GM12878 (cell line): ENCODE results near the gene ZCRB1. TPM values are rescaled to one million over a fixed set of nuclear protein-coding genes. Genes with fewer than 3 reads are reported as not detected.

Source experiments
- ATF2 ChIP-seq: IDR thresholded peaks from 2 replicates; pipeline ENCODE4 v1.6.1; 2012; ENCODE audit warnings: low read length, inconsistent platforms
- BRCA1 ChIP-seq: IDR thresholded peaks from 2 replicates; pipeline ENCODE4 v1.6.1; 2011; ENCODE audit warnings: low read depth, low read length, improper control_type of control experiment
- CHD4 ChIP-seq: fragments of 200-600 bp; sonication (generic); IDR thresholded peaks from 2 replicates; pipeline ENCODE4 v1.6.1; 2016; ENCODE audit warnings: mild to moderate bottlenecking
- HDGF ChIP-seq: fragments of 450-650 bp; IDR thresholded peaks from 2 replicates; pipeline ENCODE4 v1.6.1; 2016; ENCODE audit warnings: antibody characterized with exemption
- KAT2A ChIP-seq: conservative IDR thresholded peaks from 2 replicates; pipeline ENCODE4 v1.6.1; 2011; ENCODE audit warnings: low read depth, low read length; ENCODE audit not compliant: control insufficient read depth
- KDM1A ChIP-seq: fragments of 200-600 bp; sonication (generic); IDR thresholded peaks from 2 replicates; pipeline ENCODE4 v1.6.1; 2016; ENCODE audit warnings: borderline replicate concordance
- POLR2A ChIP-seq: IDR thresholded peaks from 2 replicates; pipeline ENCODE4 v1.6.1; 2011; ENCODE audit warnings: low read depth, mild to moderate bottlenecking, low read length
- POLR2AphosphoS5 ChIP-seq: IDR thresholded peaks from 2 replicates; pipeline ENCODE4 v1.6.1; 2011; ENCODE audit warnings: mild to moderate bottlenecking, low read length, inconsistent platforms
- SUZ12 ChIP-seq: fragments of 200-600 bp; sonication (generic); IDR thresholded peaks from one replicate; pipeline ENCODE4 v1.6.1; 2018; ENCODE audit warnings: antibody characterized with exemption, mild to moderate bottlenecking; ENCODE audit not compliant: unreplicated experiment
- TBL1XR1 ChIP-seq: IDR thresholded peaks from 2 replicates; pipeline ENCODE4 v1.6.1; 2012; ENCODE audit warnings: low read depth, low read length, improper control_type of control experiment
- WRNIP1 ChIP-seq: IDR thresholded peaks from 2 replicates; pipeline ENCODE4 v1.6.1; 2011; ENCODE audit warnings: low read depth, low read length, improper control_type of control experiment, borderline replicate concordance
- ZNF687 ChIP-seq: fragments of 450-650 bp; IDR thresholded peaks from 2 replicates; pipeline ENCODE4 v1.6.1; 2017; ENCODE audit warnings: mild to moderate bottlenecking, moderate library complexity
- polyA plus RNA-seq, 11 experiments: library from polyadenylated mRNA; depleted of rRNA in 4 of 11; unstranded in 6 of 11; stranded (reverse) in 5 of 11; fragments of >200 nt; fragmentation: Nextera tagmentation in 4 of 11; fragmentation: Illumina TruSeq in 1 of 11; extraction: Ambion mirVana in 4 of 11; extraction: Trizol in 1 of 11; gene quantifications; 1 replicate in 1 of 11; 2 replicates in 10 of 11; pipeline versions ENCODE4 v1.2.1 to v1.2.3, GENCODE V29; 2011 to 2016; ENCODE audit warnings: inconsistent platforms in 2 of 11, missing spikeins in 2 of 11, low read depth in 1 of 11
- total RNA-seq, 4 experiments: library from RNA; depleted of rRNA in 3 of 4; stranded (reverse); fragments of >200 nt in 3 of 4; fragmentation: Illumina TruSeq in 1 of 4; extraction: Trizol in 1 of 4; gene quantifications; 2 replicates each; pipeline versions ENCODE4 v1.2.1 to v1.2.3, GENCODE V29; 2013 to 2021
- TF ChIP-seq, protein P1 (sequence below): IDR thresholded peaks from 2 replicates; pipeline ENCODE4 v1.6.1; 2012; ENCODE audit warnings: low read depth, low read length, improper control_type of control experiment
- TF ChIP-seq, protein P2 (sequence below): fragments of 450-650 bp; IDR thresholded peaks from 2 replicates; pipeline ENCODE4 v1.6.1; 2016; ENCODE audit warnings: mild to moderate bottlenecking
- TF ChIP-seq, protein P3 (sequence below): fragments of 450-650 bp; IDR thresholded peaks from 2 replicates; pipeline ENCODE4 v1.6.1; 2017; ENCODE audit warnings: mild to moderate bottlenecking, moderate library complexity
- TF ChIP-seq, protein P4 (sequence below): IDR thresholded peaks from 2 replicates; pipeline ENCODE4 v1.6.1; 2011; ENCODE audit warnings: low read depth, low read length, improper control_type of control experiment, borderline replicate concordance

Gene ZCRB1
- total and polyA plus RNA-seq, 10 of the 15 experiments (the other 5 are each of a cell fraction or from before 2014, with no cell fraction given), result 43.3 to 178 (median 88.6) TPM

DNA sequence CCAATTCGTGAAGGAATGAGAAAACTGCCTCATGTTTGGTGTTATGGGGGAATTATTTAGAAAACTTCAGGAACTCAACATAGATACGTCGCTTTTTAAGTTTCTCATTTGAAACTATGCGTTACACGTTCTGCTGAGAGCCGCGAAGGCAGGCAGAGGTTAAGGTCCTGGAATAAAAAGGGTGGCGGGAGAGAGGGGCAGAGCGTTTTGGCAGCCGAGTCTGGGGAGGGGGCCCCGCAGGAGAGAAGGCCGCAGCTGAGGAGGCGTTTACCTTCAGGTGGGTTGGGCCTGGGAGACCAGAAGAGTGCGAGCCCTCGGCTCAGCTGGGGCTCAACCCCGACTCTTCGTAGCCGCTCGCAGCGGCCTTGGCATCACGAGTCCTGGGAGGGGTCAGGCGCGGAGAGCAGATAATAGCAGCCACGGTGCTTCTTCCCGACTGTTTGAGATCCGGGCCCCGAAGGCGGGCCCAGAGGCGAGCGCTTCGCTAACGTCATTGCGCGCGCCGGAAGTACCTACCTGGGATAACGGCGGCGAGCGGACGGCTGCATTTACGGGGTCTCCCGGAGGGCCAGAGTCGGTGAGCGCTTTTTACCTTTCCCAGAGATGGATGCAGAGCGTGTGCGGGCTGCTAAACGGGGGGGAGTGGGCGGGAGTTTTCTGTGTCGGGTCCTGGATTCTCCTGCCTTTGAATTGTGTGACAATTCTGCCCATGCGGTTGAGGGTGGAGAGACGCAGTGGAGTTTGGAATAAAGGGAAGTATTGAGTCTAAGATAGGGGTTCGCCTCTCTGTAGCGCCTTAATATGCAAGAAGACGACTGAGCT is at the start of gene ZCRB1, which contains the start of gene PPHLN1 (continued):
- TF ChIP-seq ATF2, result no peak
- TF ChIP-seq, protein P1, sequence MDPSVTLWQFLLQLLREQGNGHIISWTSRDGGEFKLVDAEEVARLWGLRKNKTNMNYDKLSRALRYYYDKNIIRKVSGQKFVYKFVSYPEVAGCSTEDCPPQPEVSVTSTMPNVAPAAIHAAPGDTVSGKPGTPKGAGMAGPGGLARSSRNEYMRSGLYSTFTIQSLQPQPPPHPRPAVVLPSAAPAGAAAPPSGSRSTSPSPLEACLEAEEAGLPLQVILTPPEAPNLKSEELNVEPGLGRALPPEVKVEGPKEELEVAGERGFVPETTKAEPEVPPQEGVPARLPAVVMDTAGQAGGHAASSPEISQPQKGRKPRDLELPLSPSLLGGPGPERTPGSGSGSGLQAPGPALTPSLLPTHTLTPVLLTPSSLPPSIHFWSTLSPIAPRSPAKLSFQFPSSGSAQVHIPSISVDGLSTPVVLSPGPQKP, result peak; percentile 66; the same call in 1 of the 2 replicates
- TF ChIP-seq, protein P2, sequence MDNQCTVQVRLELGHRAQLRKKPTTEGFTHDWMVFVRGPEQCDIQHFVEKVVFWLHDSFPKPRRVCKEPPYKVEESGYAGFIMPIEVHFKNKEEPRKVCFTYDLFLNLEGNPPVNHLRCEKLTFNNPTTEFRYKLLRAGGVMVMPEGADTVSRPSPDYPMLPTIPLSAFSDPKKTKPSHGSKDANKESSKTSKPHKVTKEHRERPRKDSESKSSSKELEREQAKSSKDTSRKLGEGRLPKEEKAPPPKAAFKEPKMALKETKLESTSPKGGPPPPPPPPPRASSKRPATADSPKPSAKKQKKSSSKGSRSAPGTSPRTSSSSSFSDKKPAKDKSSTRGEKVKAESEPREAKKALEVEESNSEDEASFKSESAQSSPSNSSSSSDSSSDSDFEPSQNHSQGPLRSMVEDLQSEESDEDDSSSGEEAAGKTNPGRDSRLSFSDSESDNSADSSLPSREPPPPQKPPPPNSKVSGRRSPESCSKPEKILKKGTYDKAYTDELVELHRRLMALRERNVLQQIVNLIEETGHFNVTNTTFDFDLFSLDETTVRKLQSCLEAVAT, result no peak
- no peak for TF ChIP-seq KDM1A
- TF ChIP-seq ZNF687, result peak; percentile 33; the same call in 1 of the 2 replicates
- TF ChIP-seq, protein P3, sequence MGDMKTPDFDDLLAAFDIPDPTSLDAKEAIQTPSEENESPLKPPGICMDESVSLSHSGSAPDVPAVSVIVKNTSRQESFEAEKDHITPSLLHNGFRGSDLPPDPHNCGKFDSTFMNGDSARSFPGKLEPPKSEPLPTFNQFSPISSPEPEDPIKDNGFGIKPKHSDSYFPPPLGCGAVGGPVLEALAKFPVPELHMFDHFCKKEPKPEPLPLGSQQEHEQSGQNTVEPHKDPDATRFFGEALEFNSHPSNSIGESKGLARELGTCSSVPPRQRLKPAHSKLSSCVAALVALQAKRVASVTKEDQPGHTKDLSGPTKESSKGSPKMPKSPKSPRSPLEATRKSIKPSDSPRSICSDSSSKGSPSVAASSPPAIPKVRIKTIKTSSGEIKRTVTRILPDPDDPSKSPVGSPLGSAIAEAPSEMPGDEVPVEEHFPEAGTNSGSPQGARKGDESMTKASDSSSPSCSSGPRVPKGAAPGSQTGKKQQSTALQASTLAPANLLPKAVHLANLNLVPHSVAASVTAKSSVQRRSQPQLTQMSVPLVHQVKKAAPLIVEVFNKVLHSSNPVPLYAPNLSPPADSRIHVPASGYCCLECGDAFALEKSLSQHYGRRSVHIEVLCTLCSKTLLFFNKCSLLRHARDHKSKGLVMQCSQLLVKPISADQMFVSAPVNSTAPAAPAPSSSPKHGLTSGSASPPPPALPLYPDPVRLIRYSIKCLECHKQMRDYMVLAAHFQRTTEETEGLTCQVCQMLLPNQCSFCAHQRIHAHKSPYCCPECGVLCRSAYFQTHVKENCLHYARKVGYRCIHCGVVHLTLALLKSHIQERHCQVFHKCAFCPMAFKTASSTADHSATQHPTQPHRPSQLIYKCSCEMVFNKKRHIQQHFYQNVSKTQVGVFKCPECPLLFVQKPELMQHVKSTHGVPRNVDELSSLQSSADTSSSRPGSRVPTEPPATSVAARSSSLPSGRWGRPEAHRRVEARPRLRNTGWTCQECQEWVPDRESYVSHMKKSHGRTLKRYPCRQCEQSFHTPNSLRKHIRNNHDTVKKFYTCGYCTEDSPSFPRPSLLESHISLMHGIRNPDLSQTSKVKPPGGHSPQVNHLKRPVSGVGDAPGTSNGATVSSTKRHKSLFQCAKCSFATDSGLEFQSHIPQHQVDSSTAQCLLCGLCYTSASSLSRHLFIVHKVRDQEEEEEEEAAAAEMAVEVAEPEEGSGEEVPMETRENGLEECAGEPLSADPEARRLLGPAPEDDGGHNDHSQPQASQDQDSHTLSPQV, result no peak
- TF ChIP-seq, protein P4, sequence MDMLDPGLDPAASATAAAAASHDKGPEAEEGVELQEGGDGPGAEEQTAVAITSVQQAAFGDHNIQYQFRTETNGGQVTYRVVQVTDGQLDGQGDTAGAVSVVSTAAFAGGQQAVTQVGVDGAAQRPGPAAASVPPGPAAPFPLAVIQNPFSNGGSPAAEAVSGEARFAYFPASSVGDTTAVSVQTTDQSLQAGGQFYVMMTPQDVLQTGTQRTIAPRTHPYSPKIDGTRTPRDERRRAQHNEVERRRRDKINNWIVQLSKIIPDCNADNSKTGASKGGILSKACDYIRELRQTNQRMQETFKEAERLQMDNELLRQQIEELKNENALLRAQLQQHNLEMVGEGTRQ, result no peak
- TF ChIP-seq WRNIP1, result no peak
- no peak for TF ChIP-seq CHD4
- TF ChIP-seq POLR2AphosphoS5, result peak; percentile 87
- TF ChIP-seq BRCA1, result no peak
- no peak for TF ChIP-seq KAT2A
- 0 out of 2 replicates have a peak, but pooled peaks have one; percentile 33 for TF ChIP-seq HDGF
- no peak for TF ChIP-seq SUZ12
- peak; percentile 88 for TF ChIP-seq POLR2A
- TF ChIP-seq TBL1XR1, result no peak
